Adipose tissue (tissue), 3 donors: ENCODE data around the gene HS6ST3. TPM values are rescaled to one million over a fixed set of nuclear protein-coding genes. Genes with fewer than 3 reads are reported as not detected.

Experiments
- H3K27ac ChIP-seq: one replicate; pipeline ENCODE4 v1.5.1; 2013; ENCODE audit warnings: low read depth, low read length
- WGBS, 3 donors: extraction: QIAGEN DNeasy Blood & Tissue Kit; methylation state at CpG; one replicate each; pipeline ENCODE4 v1.1.7; 2013; 5-methylcytosine and 5-hydroxymethylcytosine counted together
- polyA plus RNA-seq, 3 donors: library from polyadenylated mRNA; stranded (reverse); fragments of 200-250 nt; gene quantifications; one replicate each; pipeline ENCODE4 v1.2.3, GENCODE V29; 2013
- donor health status: healthy with polysubstance abuse.
- donor health status: Bipolar disorder and iron deficiency.
- donor health status: healthy.

The HS6ST3 gene
- polyA plus RNA-seq, 3 donors = 0.07 to 0.47 (median 0.34) TPM

- no peak overlapping the region for H3K27ac ChIP-seq
- 49 to 60% (median 58%) methylated on average over 5 of the region's 5 CpGs for WGBS, 3 donors
Observed at GRCh38 chr13:96181911-96182310, 92.0 kb downstream of the HS6ST3 start.

GRCh38 chr13:96185818-96186217, 95.9 kb downstream of the HS6ST3 start:
- no peak overlapping the region for H3K27ac ChIP-seq
- WGBS, 3 donors = 86 to 88% (median 87%) methylated on average over 6 of the region's 6 CpGs

GRCh38 chr13:96191367-96191766, 101.5 kb downstream of the HS6ST3 start:
- no peak overlapping the region for H3K27ac ChIP-seq
- WGBS, 3 donors = 51 to 54% (median 54%) methylated on average over 3 of the region's 3 CpGs

- 60 to 75% (median 69%) methylated on average over 5 of the region's 5 CpGs for WGBS, 3 donors
- no peak overlapping the region for H3K27ac ChIP-seq
Observed at GRCh38 chr13:96193728-96194310, 103.9 kb downstream of the HS6ST3 start.

GRCh38 chr13:96198038-96198437, 108.1 kb downstream of the HS6ST3 start:
- H3K27ac ChIP-seq = no peak overlapping the region
- WGBS, 3 donors = 73 to 87% (median 84%) methylated on average over 5 of the region's 5 CpGs

- WGBS, 3 donors = 85 to 88% (median 87%) methylated on average over 3 of the region's 3 CpGs
- H3K27ac ChIP-seq = no peak overlapping the region
Observed at GRCh38 chr13:96199315-96199714, 109.4 kb downstream of the HS6ST3 start.

- no peak overlapping the region for H3K27ac ChIP-seq
- WGBS, 3 donors = 68 to 73% (median 70%) methylated on average over 6 of the region's 6 CpGs
Observed at GRCh38 chr13:96200810-96201209, 110.9 kb downstream of the HS6ST3 start.

GRCh38 chr13:96202315-96202714, 112.4 kb downstream of the HS6ST3 start:
- WGBS, 3 donors = 76 to 80% (median 76%) methylated on average over 5 of the region's 5 CpGs
- H3K27ac ChIP-seq = no peak overlapping the region

GRCh38 chr13:96203471-96203870, 113.6 kb downstream of the HS6ST3 start:
- 77 to 79% (median 78%) methylated on average over 2 of the region's 2 CpGs for WGBS, 3 donors
- H3K27ac ChIP-seq = no peak overlapping the region

- WGBS, 3 donors = 52 to 80% (median 75%) methylated on average over 11 of the region's 11 CpGs
- no peak overlapping the region for H3K27ac ChIP-seq
Observed at GRCh38 chr13:96214824-96215445, 125.0 kb downstream of the HS6ST3 start.

GRCh38 chr13:96216543-96216942, 126.6 kb downstream of the HS6ST3 start:
- WGBS, 3 donors = 82 to 85% (median 84%) methylated on average over 6 of the region's 6 CpGs
- no peak overlapping the region for H3K27ac ChIP-seq

- WGBS, 3 donors = 58 to 64% (median 60%) methylated on average over 4 of the region's 4 CpGs
- no peak overlapping the region for H3K27ac ChIP-seq
Observed at GRCh38 chr13:96218475-96218874, 128.6 kb downstream of the HS6ST3 start.

- H3K27ac ChIP-seq = no peak overlapping the region
Observed at GRCh38 chr13:96221471-96221870, 131.6 kb downstream of the HS6ST3 start.

GRCh38 chr13:96223231-96223630, 133.3 kb downstream of the HS6ST3 start:
- 84 to 89% (median 85%) methylated on average over 5 of the region's 5 CpGs for WGBS, 3 donors
- H3K27ac ChIP-seq = no peak overlapping the region

GRCh38 chr13:96229356-96229755, 139.4 kb downstream of the HS6ST3 start:
- no peak overlapping the region for H3K27ac ChIP-seq
- WGBS, 3 donors = 19 to 34% (median 27%) methylated on average over 2 of the region's 2 CpGs

GRCh38 chr13:96238241-96238640, 148.3 kb downstream of the HS6ST3 start:
- no peak overlapping the region for H3K27ac ChIP-seq
- WGBS, 3 donors = 85 to 92% (median 90%) methylated on average over 5 of the region's 5 CpGs

- H3K27ac ChIP-seq = no peak overlapping the region
- WGBS, 3 donors = 40 to 79% (median 75%) methylated on average over 5 of the region's 5 CpGs
Observed at GRCh38 chr13:96238861-96239260, 149.0 kb downstream of the HS6ST3 start.

GRCh38 chr13:96243376-96243775, 153.5 kb downstream of the HS6ST3 start:
- H3K27ac ChIP-seq = no peak overlapping the region
- WGBS, 3 donors = 50 to 56% (median 53%) methylated on average over 1 of the region's 1 CpG

GRCh38 chr13:96248103-96248502, 158.2 kb downstream of the HS6ST3 start:
- H3K27ac ChIP-seq = no peak overlapping the region
- WGBS, 3 donors = 58 to 68% (median 65%) methylated on average over 2 of the region's 2 CpGs

GRCh38 chr13:96248996-96249395, 159.1 kb downstream of the HS6ST3 start:
- 54 to 65% (median 59%) methylated on average over 1 of the region's 1 CpG for WGBS, 3 donors
- H3K27ac ChIP-seq = no peak overlapping the region
